ENCODE measurements around the gene ENTR1. TPM values are rescaled to one million over a fixed set of nuclear protein-coding genes. Genes with fewer than 3 reads are reported as not detected.

Gene ENTR1, protein sequence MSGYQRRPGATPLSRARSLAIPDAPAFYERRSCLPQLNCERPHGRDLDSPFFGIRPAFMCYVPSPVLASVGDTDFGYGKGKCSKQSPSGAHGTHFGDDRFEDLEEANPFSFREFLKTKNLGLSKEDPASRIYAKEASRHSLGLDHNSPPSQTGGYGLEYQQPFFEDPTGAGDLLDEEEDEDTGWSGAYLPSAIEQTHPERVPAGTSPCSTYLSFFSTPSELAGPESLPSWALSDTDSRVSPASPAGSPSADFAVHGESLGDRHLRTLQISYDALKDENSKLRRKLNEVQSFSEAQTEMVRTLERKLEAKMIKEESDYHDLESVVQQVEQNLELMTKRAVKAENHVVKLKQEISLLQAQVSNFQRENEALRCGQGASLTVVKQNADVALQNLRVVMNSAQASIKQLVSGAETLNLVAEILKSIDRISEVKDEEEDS
- 22.8 TPM for total RNA-seq

GRCh38 chr9:136410500-136411287, at the start of gene ENTR1, which contains the start of gene PMPCA:
TSS of gene ENTR1 (minus strand) at chr9:136410614. CDS start at chr9:136410397, 217 bp downstream.
TSS of gene PMPCA (plus strand) at chr9:136410658. CDS start at chr9:136410669, 11 bp downstream.
- ATAC-seq: peak; percentile 85

DNA sequence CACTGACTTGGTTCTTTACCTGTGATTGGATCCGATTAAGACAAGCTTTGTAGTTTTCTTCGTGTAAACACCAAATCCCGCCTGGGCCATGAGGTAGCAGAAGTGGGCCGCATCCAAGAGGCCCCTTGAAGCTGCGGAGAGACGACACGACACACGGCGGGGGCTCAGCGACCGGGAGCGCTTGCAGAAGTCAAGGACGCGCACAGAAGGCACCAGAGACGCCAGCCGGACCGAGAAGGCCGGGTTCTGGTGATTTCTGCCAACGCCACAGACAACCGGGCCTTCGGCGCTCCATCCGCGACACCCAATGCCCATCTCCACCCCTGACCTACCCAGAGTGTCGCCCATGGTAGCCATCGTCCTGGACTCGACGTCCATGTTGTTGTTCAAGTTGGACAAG, 49.0 kb upstream of the ENTR1 start:
- no peak for ATAC-seq

DNA sequence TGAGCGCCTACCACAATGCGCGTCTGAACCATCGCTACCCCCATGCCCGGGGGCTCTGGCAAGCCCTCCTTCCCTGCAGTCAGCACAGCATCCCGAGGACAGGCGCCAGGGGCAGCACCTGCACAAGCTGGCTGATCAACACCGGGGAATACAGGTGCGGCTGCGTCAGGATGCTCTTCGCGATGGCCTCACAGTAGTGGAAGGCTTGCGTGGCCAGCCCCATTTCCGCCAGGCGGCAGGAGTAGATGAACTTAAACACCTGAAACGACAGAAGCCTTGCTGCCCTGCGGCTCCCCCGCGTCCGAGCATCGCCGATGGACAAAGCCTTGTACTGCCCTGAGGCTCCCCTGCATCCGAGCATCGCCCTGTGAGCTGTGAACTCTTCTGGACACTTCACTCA, 46.9 kb upstream of the ENTR1 start:
- ATAC-seq: no peak

GRCh38 chr9:136456258-136456657, 45.8 kb upstream of the ENTR1 start:
- no peak for ATAC-seq

- ATAC-seq: peak; percentile 30
Observed at GRCh38 chr9:136455043-136456002, 44.9 kb upstream of the ENTR1 start.

DNA sequence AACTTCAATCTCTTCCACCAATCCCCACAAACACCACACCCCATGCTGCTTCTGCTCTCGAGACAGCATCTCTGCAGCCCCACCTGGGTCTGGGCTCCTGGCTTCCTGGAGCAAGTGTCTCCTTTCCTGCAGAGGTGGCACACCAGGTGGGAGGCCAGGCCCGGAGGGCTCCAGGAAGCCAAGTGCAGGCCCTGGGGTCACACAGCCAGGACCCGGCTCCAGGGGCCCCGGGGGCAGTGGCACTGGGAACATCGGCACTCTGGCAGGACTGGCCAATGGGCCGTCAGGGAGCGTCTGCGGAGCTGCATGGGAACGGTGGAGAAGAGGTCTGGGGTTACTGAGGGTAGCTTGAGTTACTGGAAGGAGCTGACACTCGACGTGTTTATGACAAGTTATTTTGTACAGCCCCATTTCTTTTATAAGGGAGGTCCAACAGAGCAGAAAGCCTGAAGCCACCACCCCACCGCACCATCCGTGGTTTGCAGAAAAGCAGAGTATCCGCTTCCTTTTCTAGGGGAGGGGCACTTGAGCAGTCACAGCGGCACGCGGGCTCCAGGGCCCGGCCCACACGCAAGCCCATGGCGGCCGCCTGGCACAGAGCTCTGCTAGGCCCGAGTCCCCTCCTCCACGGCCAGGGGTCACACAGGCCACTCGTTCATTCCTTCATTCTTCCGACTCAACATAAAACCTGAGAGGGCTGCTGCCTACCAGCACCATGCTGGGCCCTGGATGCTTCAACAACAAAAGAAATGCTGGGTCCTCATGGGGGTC, 43.8 kb upstream of the ENTR1 start:
- no peak for ATAC-seq

DNA sequence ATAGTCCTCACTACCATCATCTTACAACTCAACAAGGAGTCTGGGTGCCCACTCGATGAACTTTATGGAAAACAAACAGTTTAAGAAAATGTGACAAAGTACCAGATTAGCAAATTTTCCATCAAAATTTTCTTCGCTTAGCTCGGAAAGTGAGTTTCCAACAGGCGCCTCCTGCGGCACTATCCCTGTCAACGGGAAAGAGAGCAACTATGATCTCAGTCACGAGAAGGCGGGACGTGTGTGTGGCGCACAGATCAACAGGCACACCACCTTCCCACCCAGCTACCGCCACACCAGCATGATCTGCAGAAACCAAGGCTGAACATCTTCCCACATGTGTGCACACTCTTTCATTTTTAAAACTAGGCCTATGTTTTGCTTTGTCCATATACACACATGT, 42.9 kb upstream of the ENTR1 start:
- no peak for ATAC-seq

GRCh38 chr9:136451221-136451877, 40.9 kb upstream of the ENTR1 start:
- ATAC-seq: no peak

DNA sequence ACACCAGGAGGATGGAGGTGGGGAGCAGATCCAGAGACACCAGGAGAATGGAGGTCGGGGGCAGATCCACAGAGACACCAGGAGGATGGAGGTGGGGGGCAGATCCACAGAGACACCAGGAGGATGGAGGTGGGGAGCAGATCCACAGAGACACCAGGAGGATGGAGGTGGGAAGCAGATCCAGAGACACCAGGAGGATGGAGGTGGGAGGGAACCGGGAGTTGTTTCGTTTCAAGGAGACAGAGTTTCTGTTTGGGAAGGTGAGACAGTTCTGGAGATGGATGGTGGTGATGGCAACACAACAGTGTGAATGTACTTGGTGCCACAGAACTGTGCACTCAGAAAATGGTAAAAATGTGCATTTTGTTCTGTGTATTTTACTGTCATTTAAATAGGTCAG, 38.2 kb upstream of the ENTR1 start:
- no peak for ATAC-seq

DNA sequence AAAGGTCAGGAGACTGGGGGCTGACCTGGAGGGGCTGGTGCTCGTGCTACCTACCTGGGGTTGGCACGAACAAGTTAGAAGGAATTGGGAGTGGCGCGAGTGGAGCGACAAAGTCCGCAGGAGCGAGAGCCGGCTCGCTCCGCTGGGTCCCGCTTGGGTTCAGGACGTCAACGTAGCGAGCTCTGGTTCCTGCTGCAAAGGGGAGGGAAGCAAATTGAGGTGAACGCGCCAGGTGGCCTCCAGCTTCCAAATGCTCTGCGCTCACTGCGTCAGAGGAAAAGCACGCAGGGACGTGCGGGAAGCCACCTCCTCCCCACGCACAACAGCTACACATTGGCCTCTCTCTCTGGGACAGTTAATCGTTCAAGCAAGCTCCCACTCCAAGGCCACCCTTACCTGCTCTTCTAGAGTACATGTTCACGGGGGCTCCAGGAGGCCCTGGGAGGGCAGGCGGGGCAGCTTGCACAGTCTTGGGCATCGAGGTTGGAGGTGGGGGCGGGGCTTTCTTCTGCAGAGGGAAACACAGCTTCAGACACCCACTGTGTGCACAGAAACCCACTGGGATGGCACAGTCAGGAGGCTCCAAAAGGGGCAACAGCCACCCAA, 36.9 kb upstream of the ENTR1 start:
- ATAC-seq: no peak

- no peak for ATAC-seq
Observed at GRCh38 chr9:136445799-136446198, 35.4 kb upstream of the ENTR1 start.

DNA sequence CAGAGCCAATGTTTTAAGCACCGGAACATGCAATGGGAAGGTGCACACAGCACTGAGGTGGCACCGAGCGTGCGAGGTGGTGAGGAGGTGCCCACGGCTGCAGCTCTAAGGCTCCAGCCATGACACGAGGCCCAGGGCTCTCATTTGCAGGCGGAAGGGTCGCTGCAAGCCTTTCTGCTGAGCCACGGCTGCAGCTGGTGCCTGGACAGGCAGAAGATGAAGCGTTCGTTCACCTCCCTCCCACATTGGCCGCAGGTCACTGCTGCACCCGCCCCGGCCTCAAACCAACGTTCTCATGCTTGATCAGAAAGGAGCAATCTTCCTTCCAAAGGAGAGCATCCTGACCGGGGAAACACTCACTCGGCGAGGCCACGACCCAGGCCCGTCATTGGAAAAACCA, 33.7 kb upstream of the ENTR1 start:
- ATAC-seq: no peak

DNA sequence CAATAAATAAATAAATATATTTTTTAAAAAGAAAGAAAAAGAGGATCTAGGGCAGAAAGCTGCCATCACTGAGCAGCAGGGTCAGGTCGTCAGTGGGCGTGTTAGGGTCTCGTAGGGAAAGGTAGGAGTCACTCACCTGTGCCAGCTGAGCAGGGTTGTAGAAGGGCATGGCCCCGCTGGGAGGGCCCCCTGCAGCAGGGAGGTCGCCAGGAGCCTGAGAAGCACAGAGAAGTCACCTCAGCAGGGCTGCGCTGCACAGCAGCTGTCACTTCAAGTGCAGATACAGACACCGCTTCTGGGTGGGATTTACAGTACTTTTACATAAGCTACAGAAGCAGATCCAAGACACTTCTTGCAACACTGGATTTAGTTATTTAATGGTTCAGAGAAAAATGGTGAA, 33.3 kb upstream of the ENTR1 start:
- no peak for ATAC-seq

DNA sequence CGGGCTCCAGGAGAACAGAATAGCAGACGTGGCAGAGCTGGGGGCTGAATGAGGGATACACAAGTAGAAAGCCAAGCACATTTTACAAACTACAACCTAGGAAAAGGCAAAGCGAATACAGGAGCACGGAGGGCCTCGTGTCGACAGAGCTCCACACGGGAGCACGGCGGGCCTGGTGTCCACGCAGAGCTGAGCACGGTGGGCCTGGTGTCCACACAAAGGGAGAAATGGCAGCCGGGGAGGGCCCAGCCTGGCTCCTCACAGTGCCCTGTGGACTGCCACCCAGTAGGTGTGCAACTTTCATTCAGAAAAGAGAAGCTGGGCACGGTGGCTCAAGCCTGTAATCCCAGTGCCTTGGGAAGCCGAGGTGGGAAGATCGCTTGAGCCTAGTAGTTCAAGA, 32.7 kb upstream of the ENTR1 start:
- no peak for ATAC-seq

DNA sequence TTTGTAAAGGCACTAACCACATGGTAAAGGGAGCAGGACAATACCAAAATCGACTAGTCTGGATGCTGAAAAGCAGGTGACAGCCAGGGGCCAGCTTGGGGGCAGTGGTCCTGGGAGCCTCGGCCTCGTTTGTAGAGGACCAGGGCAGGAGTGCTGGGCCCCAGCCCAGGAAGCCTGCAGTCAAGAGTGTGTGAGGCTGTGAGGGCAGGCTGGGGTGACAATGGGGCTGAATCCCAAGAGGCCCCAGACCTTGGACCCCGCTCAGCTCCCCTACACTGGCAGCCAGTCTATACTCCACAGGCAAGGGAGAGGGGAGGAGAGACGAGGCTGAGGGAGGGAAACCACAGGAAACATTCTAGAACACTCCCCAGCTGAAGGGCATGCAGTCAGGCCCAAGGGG, 31.9 kb upstream of the ENTR1 start:
- no peak for ATAC-seq

DNA sequence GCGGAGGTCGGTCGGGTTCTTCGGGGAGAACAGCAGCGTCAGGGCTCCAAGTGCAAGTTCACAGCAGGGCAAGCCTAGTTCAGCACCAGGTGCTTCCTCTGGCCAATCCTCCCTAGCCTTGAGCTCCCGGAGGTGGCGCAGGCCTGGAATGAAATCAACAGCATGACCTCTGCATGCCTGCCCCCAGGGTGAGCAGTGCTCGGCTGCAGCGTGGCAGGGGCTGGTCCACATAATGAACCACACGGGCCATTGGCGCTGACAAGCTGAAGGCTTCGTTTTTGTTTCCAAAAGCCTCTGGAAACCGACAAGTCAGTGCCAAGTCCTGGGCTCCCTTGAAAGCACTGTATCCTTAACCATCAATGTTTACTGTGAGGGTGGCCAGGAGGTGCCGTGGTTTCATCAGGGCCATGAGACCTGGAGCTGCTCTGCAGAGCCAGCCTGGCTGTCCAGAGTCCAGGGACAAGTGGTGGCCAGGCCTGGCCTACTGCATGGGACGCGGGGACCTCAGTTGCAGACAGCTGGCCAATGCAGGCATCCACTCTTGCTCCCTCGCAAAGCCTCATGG, 31.3 kb upstream of the ENTR1 start:
- no peak for ATAC-seq

DNA sequence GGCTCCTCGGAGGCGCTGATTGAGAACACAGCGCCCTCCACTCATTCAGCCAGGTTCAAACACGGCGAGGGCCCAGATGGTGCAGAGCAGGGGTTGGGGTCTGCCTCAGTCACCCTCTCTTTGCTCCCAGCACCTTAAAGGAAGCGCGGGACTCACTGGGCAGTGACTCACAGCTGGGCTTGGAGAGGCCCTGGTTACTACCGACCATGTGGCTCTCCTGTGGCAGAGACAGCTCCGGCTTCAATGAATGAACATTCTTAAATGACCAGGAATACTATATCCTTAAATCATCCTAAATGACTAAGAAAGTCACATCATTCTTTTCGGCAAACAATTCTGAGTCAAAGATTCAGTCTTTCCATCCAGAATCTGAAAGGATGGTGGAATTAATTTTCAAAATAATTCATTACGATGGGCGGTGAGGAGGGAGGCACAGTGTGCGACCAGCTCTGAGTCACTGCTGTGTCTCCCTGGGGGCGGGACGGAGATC, 30.8 kb upstream of the ENTR1 start:
- ATAC-seq: no peak

DNA sequence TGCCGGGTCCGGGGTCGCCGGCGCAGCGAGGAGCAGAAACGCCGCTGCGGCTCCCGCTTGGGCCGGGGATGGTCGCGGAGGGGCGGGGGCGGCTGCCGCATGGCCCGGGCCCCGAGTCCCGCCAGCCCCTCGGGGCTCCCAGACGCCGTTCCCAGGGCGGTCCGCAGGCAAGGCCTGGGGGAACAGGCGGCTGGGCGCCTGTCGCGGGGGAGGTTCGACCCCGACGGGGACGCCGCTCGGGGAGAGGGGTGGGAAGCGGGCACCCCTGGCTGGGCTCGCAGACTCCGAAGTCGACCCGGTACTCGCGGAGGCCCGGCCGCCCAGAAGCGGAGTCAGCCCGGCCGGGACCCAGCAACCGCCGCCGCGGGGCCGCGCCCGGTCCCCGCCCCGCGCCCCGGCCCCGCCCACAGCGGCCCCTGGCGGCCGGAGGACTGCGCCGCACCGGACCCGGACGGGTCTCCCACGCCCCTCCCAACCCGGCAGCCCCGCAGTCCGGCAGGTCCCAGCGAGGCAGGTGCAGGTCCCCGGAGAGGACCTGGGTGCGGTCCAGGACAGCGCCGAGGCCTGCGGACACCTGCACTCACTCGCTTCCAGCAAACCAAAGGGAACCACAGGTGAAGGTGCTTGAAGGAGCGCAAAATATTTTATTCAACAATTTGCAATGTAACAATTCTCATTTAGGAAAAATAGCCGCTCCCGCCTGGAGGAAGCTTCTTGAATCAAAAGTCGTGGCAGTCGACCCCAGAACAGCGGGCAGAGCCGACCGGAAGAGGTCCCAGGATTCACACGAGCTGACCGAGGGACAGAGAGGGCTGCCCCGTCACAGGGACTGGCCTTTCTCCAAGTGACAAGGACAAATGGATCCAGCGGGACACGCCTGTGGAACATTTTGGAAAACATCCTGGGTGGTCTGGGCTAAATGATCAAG, 29.3 kb upstream of the ENTR1 start, which contains the start of gene INPP5E:
Gene INPP5E, minus strand, starts transcription at position 365 of the 928 bp plus-strand sequence. CDS start 426 bp downstream, outside the sequence.
- peak; percentile 84 for ATAC-seq
